ENCODE measurements around the gene SLC6A1. TPM values are rescaled to one million over a fixed set of nuclear protein-coding genes. Genes with fewer than 3 reads are reported as not detected.

Gene SLC6A1
- polyA plus RNA-seq, 1 of the 3 experiments (the other 2 are of a cell fraction), result not detected

- Histone ChIP-seq H3K9me3 (no peaks in the 10 kb centered on the region), H3K27ac (ENCODE audit: low read depth in 2 of 2, low read length in 1 of 2) (no peak overlapping the region), H3K36me3 (replicated peaks in 1 of 2; ENCODE audit: control insufficient read depth in 1 of 2, insufficient read depth in 2 of 2, low read length in 1 of 2) (no peaks in the 10 kb centered on the region), H3K4me2 (no peak overlapping the region), H3K4me3 (ENCODE audit: low read depth in 2 of 2, low read length in 1 of 2) (no peak overlapping the region), H3K79me2 (ENCODE audit: insufficient read depth) (no peaks in the 10 kb centered on the region), H2AFZ (ENCODE audit: low read depth) (no peak overlapping the region), H3K9me2 (no peaks in the 10 kb centered on the region), H3K9ac (no peak overlapping the region), H4K20me1 (ENCODE audit: insufficient read depth) (no peaks in the 10 kb centered on the region), H3F3A (replicated peaks; ENCODE audit: insufficient read depth) (no peaks in the 10 kb centered on the region), H3K27me3 (ENCODE audit: insufficient read depth) (0 out of 2 replicates have a peak, but pooled peaks cover 9% of the 10 kb centered on the region), H3K4me1 (ENCODE audit: control insufficient read depth in 1 of 2, insufficient read depth in 2 of 2, low read depth in 1 of 2, low read length in 1 of 2) (no peaks in the 10 kb centered on the region)
- ChIA-PET POLR2A (no interaction called here), CTCF (interaction anchor here (0.9 to 1.4 kb wide), 2 partner anchors 19 to 39 kb away, joined by 3 to 6 read pairs; no protein-coding TSS in a partner anchor)
- no peak for DNase-seq
- TF ChIP-seq MXI1 (IDR thresholded peaks at IDR 0.05; ENCODE audit: low read depth, low read length) (no peak), FOSL2 (IDR thresholded peaks at IDR 0.05; ENCODE audit: borderline replicate concordance, low read depth) (no peak), TCF12 (IDR thresholded peaks at IDR 0.05) (no peak), JUND (IDR thresholded peaks at IDR 0.05) (no peak), EZH2phosphoT487 (IDR thresholded peaks at IDR 0.05; ENCODE audit: borderline replicate concordance, low read depth) (no peak), NFIC (IDR thresholded peaks at IDR 0.05; ENCODE audit: borderline replicate concordance) (no peak), IRF3 (IDR thresholded peaks at IDR 0.05; ENCODE audit: low read depth, low read length) (no peak), ELF1 (IDR thresholded peaks at IDR 0.05) (no peak), USF1 (IDR thresholded peaks at IDR 0.05; ENCODE audit: borderline replicate concordance, low read depth) (no peak), ZBTB33 (IDR thresholded peaks at IDR 0.05; ENCODE audit: borderline replicate concordance, low read depth) (no peak), RCOR1 (IDR thresholded peaks at IDR 0.05; ENCODE audit: low read length) (no peak), POLR2AphosphoS5 (IDR thresholded peaks at IDR 0.05; ENCODE audit: low read depth, low read length) (no peak), SMC3 (IDR thresholded peaks at IDR 0.05; ENCODE audit: low read depth, low read length) (no peak), USF2 (IDR thresholded peaks at IDR 0.05; ENCODE audit: borderline replicate concordance, low read depth, low read length) (no peak), TEAD4 (IDR thresholded peaks at IDR 0.05; ENCODE audit: borderline replicate concordance, insufficient read depth) (no peak)
- WGBS (ENCODE audit: low lambda C conversion rate), result 8% methylated on average over 2 of the region's 2 CpGs
Observed at GRCh38 chr3:11020764-11021163, 28.2 kb downstream of the SLC6A1 start.
